LNCaP clone FGC (cell line): ENCODE data around the gene HOXB13.

Experiments
- DNase-seq: peaks from one replicate; pipeline ENCODE4 v3.0.0-alpha.2; 2011; ENCODE audit warnings: low read depth
- H3K4me3 ChIP-seq: 2 replicates; pipeline ENCODE4 v1.5.1; 2011; ENCODE audit warnings: mild to moderate bottlenecking, low read depth, low read length, control low read depth
- CTCF ChIP-seq: IDR thresholded peaks from 2 replicates; pipeline ENCODE4 v1.5.1; 2012; ENCODE audit warnings: mild to moderate bottlenecking; ENCODE audit not compliant: control insufficient read depth, insufficient read depth; ENCODE audit errors: extremely low read depth

The HOXB13 gene

GRCh38 chr17:48725004-48725287, 3.6 kb downstream of the HOXB13 start:
- H3K4me3 ChIP-seq = peak overlapping the region; percentile 91
- TF ChIP-seq CTCF = no peak
- DNase-seq = no peak

GRCh38 chr17:48724251-48725003, 4.1 kb downstream of the HOXB13 start:
- peak overlapping the region; percentile 91 for H3K4me3 ChIP-seq
- peak; percentile 72 for TF ChIP-seq CTCF
- no peak for DNase-seq

GRCh38 chr17:48723423-48724250, 4.9 kb downstream of the HOXB13 start:
- peak overlapping the region; percentile 91 for H3K4me3 ChIP-seq
- no peak for DNase-seq
- no peak for TF ChIP-seq CTCF

- H3K4me3 ChIP-seq = peak within 1 kb of the TSS; percentile 91
- DNase-seq = peak; percentile 70
- no peak for TF ChIP-seq CTCF
Observed at GRCh38 chr17:48722915-48723422, 5.6 kb downstream of the HOXB13 start, which contains the start of gene PRAC2. Gene PRAC2, plus strand, starts transcription at chr17:48723185. Its CDS starts 1,226 bp downstream, at chr17:48724411.

- TF ChIP-seq CTCF = peak; percentile 31; the same call in 1 of the 2 replicates
- peak; percentile 80 for DNase-seq
- peak within 1 kb of the TSS; percentile 91 for H3K4me3 ChIP-seq
Observed at GRCh38 chr17:48722201-48722907, 6.2 kb downstream of the HOXB13 start, which contains the start of gene PRAC1. Gene PRAC1, minus strand, starts transcription at chr17:48722518. Its CDS starts 126 bp downstream, at chr17:48722392.

- TF ChIP-seq CTCF = no peak
- no peak for DNase-seq
Observed at GRCh38 chr17:48721009-48721402, 7.5 kb downstream of the HOXB13 start.

More at GRCh38 chr17:48721009-48721402, 7.5 kb downstream of the HOXB13 start:
- peak overlapping the region; percentile 91 for H3K4me3 ChIP-seq
